Ishikawa (cell line): ENCODE results near the gene SMKR1.

Experiments
- EGR1 ChIP-seq: IDR thresholded peaks from 2 replicates; pipeline ENCODE4 v1.6.1; 2012
- EP300 ChIP-seq: IDR thresholded peaks from 2 replicates; pipeline ENCODE4 v1.6.1; 2012; ENCODE audit warnings: borderline replicate concordance
- FOXM1 ChIP-seq: IDR thresholded peaks from 2 replicates; pipeline ENCODE4 v1.6.1; 2012; ENCODE audit warnings: low read depth, borderline replicate concordance
- TAF1 ChIP-seq: IDR thresholded peaks from 2 replicates; pipeline ENCODE4 v1.6.1; 2012; ENCODE audit warnings: low read depth, mild to moderate bottlenecking
- TF ChIP-seq, protein P1 (sequence below): IDR thresholded peaks from 2 replicates; pipeline ENCODE4 v1.6.1; 2012; ENCODE audit warnings: low read depth, mild to moderate bottlenecking
- TF ChIP-seq, protein P2 (sequence below): IDR thresholded peaks from 2 replicates; pipeline ENCODE4 v1.6.1; 2012

DNA sequence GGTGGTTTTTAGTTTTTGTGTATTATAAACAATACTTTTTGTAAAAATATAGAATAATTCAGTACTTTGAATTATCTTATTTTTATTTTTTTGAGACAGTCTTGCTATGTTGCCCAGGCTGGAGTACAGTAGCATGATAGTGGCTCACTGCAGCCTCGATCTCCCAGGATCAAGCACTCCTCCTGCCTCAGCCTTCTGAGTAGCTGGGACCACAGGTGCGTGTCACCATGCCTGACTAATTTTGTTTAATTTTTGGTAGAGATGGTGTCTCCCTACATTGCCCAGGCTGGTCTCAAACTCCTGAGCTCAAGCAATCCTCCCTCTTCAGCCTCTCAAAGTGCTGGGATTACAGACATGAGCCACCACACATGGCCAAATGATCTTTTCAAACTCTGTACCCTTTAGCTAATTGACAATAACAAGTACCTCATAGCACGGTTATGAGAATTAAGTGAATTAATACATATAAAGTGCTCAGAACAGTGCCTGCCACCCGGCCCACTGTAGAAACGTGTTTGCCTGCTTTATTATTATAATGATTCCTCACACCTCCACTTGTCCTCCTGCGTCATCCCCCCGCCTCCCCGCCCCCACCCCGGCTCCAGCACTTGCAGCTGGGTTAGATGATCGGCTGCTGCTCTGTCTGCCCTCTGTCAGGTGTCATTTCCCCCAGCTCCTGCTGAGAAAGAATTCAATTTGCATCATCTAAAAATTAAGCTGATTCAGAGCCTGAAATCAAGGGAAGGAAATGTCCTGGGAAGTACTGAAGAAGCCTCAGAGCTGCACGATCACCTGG is 55.6 kb downstream of the SMKR1 start:
- TF ChIP-seq, protein P1, sequence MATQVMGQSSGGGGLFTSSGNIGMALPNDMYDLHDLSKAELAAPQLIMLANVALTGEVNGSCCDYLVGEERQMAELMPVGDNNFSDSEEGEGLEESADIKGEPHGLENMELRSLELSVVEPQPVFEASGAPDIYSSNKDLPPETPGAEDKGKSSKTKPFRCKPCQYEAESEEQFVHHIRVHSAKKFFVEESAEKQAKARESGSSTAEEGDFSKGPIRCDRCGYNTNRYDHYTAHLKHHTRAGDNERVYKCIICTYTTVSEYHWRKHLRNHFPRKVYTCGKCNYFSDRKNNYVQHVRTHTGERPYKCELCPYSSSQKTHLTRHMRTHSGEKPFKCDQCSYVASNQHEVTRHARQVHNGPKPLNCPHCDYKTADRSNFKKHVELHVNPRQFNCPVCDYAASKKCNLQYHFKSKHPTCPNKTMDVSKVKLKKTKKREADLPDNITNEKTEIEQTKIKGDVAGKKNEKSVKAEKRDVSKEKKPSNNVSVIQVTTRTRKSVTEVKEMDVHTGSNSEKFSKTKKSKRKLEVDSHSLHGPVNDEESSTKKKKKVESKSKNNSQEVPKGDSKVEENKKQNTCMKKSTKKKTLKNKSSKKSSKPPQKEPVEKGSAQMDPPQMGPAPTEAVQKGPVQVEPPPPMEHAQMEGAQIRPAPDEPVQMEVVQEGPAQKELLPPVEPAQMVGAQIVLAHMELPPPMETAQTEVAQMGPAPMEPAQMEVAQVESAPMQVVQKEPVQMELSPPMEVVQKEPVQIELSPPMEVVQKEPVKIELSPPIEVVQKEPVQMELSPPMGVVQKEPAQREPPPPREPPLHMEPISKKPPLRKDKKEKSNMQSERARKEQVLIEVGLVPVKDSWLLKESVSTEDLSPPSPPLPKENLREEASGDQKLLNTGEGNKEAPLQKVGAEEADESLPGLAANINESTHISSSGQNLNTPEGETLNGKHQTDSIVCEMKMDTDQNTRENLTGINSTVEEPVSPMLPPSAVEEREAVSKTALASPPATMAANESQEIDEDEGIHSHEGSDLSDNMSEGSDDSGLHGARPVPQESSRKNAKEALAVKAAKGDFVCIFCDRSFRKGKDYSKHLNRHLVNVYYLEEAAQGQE, result no peak
- TF ChIP-seq FOXM1, result no peak
- no peak for TF ChIP-seq TAF1
- no peak for TF ChIP-seq EP300
- TF ChIP-seq EGR1, result no peak
- TF ChIP-seq, protein P2, sequence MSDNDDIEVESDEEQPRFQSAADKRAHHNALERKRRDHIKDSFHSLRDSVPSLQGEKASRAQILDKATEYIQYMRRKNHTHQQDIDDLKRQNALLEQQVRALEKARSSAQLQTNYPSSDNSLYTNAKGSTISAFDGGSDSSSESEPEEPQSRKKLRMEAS, result no peak
